AG04450 (cell line): ENCODE results near the gene ZNF432. TPM values are rescaled to one million over a fixed set of nuclear protein-coding genes. Genes with fewer than 3 reads are reported as not detected.
A peak's percentile ranks its signal among the peaks of the same experiment; 100 is the strongest.
"Not testable (repeated sequence)": the region's sequence is repeated elsewhere in the genome, so short reads cannot be mapped to it uniquely, and the experiment has no call there.

Experiments
- CTCF ChIA-PET: fragments of 300-600, 350-600 bp; formaldehyde crosslinking; extraction: SDS; loops from one replicate; lab custom pipeline; 2022; ENCODE audit warnings: antibody characterized with exemption, inconsistent platforms; lab: Charles Lee
- POLR2A ChIA-PET: fragments of 350-600 bp; formaldehyde crosslinking; extraction: SDS; loops from one replicate; lab custom pipeline; 2021; ENCODE audit warnings: antibody characterized with exemption, inconsistent platforms; lab: Yijun Ruan, JAX
- DNase-seq: peaks from one replicate; pipeline ENCODE4 v3.0.0-alpha.2; 2011; ENCODE audit warnings: low read depth, low spot score
- H3K27ac ChIP-seq: one replicate; pipeline ENCODE4 v1.5.1; 2012; ENCODE audit warnings: low read depth, low read length, control low read depth
- H3K27me3 ChIP-seq: one replicate; pipeline ENCODE4 v1.6.0; 2012; ENCODE audit warnings: low read length; ENCODE audit not compliant: control insufficient read depth, insufficient read depth
- H3K4me3 ChIP-seq: 2 replicates; pipeline ENCODE4 v1.5.1; 2011; ENCODE audit warnings: mild to moderate bottlenecking, low read depth, low read length, control low read depth
- H3K9me3 ChIP-seq: 2 replicates; pipeline ENCODE4 v1.5.1; 2012; ENCODE audit warnings: low read length; ENCODE audit not compliant: control insufficient read depth, insufficient read depth
- polyA plus RNA-seq: library from polyadenylated mRNA; depleted of rRNA; stranded (reverse); fragments of >200 nt; gene quantifications from 2 replicates; pipeline ENCODE4 v1.2.3, GENCODE V29; 2011
- TF ChIP-seq, protein P1 (sequence below): IDR thresholded peaks from 2 replicates; pipeline ENCODE4 v1.5.1; 2011; ENCODE audit warnings: low read depth, low read length, control low read depth, inconsistent platforms

Gene ZNF432
- polyA plus RNA-seq, 1 experiment: 6.2 TPM

DNA sequence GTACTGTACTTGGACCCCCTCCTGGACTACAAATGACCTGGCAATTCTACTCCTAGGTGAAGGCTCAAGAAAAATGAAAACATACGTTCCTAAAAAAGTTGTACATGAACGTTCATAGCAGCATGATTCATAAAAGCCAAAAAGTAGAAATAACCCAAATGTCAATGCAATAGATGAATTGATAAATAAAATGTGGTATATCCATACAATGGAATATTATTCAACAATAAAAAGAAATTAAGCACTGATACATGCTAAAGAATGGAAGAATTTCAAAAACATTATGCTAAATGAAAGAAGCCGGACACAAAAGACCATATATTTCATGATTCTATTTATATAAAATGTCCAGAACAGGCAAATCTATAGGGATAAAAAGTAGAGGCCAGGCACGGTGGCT is 9.5 kb downstream of the ZNF432 start:
- DNase-seq: no peak
- H3K4me3 ChIP-seq: no peak overlapping the region
- POLR2A ChIA-PET: no interaction called here
- no peaks in the 10 kb centered on the region for H3K27me3 ChIP-seq
- TF ChIP-seq, protein P1, sequence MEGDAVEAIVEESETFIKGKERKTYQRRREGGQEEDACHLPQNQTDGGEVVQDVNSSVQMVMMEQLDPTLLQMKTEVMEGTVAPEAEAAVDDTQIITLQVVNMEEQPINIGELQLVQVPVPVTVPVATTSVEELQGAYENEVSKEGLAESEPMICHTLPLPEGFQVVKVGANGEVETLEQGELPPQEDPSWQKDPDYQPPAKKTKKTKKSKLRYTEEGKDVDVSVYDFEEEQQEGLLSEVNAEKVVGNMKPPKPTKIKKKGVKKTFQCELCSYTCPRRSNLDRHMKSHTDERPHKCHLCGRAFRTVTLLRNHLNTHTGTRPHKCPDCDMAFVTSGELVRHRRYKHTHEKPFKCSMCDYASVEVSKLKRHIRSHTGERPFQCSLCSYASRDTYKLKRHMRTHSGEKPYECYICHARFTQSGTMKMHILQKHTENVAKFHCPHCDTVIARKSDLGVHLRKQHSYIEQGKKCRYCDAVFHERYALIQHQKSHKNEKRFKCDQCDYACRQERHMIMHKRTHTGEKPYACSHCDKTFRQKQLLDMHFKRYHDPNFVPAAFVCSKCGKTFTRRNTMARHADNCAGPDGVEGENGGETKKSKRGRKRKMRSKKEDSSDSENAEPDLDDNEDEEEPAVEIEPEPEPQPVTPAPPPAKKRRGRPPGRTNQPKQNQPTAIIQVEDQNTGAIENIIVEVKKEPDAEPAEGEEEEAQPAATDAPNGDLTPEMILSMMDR: no peak
- H3K9me3 ChIP-seq: peaks cover 36% of the 10 kb centered on the region
- CTCF ChIA-PET: no interaction called here
- H3K27ac ChIP-seq: no peak overlapping the region

DNA sequence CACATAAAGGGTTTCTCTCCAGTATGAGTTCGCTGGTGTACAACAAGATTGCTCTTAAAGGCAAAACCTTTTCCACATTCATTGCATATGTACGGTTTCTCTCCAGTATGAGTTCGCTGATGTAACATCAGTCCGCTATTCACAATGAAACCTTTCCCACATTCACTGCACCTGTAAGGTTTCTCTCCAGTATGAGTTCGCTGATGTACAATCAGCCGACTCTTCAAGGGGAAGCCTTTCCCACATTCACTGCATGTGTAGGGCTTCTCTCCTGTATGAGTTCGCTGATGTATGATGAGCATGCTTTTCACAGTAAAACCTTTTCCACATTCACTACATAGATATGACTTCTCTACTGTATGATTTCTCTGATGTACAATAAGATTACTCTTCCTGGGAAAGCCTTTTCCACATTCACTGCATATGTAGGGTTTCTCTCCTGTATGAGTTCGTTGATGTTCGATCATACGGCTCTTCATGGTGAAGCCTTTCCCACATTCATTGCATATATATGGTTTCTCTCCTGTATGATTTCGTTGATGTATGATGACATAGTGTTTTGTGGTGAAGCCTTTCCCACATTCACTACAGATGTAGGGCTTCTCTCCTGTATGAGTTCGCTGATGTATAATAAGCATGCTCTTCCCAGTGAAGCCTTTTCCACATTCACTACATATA is 14.4 kb downstream of the ZNF432 start:
- no peak overlapping the region for H3K27ac ChIP-seq
- CTCF ChIA-PET: no interaction called here
- H3K27me3 ChIP-seq: no peaks in the 10 kb centered on the region
- H3K9me3 ChIP-seq: peaks cover 47% of the 10 kb centered on the region
- no peak overlapping the region for H3K4me3 ChIP-seq
- POLR2A ChIA-PET: no interaction called here
- TF ChIP-seq, protein P1: no peak
- DNase-seq: no peak

DNA sequence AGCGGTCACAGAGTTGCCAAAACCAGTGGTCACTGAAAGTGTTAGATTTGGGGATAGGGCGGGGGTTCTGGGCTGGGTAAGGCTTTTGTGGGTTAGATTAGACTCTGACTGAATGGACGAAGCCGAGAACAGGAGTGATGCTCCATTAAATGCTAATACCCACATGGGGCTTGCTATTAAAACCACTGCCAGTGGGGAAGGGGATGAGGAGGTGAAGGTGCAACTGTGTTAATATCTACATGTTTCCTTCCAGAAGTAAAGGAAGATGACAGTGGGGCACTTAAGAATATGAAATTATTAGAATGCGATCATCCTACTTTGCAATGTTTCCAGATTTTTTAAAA is 19.9 kb downstream of the ZNF432 start:
- Histone ChIP-seq H3K4me3 (peak overlapping the region; percentile 96), H3K27ac (peak overlapping the region; percentile 96), H3K27me3 (no peaks in the 10 kb centered on the region), H3K9me3 (peaks cover 25% of the 10 kb centered on the region)
- DNase-seq: no peak
- POLR2A ChIA-PET: interaction anchor here (0.6 to 1.2 kb wide), 5 partner anchors 20 to 673 kb away, joined by 3 to 6 read pairs (median 4); partner anchors contain the start of gene ZNF432
- CTCF ChIA-PET: no interaction called here
- TF ChIP-seq, protein P1: no peak

DNA sequence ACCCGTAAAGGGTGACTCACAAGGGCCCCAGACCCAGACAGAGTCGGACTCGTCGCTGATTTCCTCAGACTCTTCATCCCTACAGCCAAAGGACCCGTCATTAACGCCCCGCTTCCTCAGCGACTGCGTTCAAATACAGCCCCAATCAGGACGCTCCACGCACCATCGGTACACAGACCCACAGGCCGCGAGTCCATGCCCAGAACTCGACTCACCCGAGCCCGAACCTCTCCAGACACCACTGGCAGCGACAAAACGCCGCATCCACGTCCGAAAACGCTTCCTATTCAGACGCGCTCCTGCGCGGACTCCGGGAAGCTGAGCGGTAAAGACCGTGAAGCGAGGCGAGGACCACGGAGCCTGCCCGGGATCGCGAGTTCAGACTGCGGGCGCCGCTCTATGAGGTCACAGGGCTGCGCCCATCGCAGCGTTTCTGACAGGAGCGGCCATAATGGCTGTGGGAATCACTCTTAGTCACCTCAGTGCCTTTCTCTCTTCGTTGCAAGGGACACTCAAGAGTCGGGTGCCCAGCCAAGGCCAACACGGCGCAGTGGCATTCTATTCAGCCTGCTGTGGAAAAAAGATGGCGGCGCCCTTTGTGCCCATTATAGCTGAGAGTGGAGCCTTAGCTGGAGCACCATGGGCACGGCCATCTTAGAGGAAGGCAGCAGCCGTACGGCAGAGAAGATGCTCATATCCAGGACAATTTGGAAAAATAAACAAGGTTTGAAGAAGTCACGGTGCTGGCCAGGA is 20.4 kb downstream of the ZNF432 start, which contains the start of gene ZNF614:
ZNF614 (minus strand) TSS at position 353 of the 753 bp plus-strand sequence. CDS start 2,634 bp downstream, outside the sequence.
- ChIA-PET CTCF (no interaction called here), POLR2A (interaction anchor here (0.6 to 1.2 kb wide), 5 partner anchors 21 to 674 kb away, joined by 3 to 6 read pairs (median 4); partner anchors contain the start of gene ZNF432)
- H3K27ac ChIP-seq: peak within 1 kb of the TSS; percentile 96
- no peak for DNase-seq
- peak within 1 kb of the TSS; percentile 96 for H3K4me3 ChIP-seq
- H3K9me3 ChIP-seq: peaks cover 28% of the 10 kb centered on the region
- TF ChIP-seq, protein P1: no peak
- H3K27me3 ChIP-seq: no peaks in the 10 kb centered on the region

DNA sequence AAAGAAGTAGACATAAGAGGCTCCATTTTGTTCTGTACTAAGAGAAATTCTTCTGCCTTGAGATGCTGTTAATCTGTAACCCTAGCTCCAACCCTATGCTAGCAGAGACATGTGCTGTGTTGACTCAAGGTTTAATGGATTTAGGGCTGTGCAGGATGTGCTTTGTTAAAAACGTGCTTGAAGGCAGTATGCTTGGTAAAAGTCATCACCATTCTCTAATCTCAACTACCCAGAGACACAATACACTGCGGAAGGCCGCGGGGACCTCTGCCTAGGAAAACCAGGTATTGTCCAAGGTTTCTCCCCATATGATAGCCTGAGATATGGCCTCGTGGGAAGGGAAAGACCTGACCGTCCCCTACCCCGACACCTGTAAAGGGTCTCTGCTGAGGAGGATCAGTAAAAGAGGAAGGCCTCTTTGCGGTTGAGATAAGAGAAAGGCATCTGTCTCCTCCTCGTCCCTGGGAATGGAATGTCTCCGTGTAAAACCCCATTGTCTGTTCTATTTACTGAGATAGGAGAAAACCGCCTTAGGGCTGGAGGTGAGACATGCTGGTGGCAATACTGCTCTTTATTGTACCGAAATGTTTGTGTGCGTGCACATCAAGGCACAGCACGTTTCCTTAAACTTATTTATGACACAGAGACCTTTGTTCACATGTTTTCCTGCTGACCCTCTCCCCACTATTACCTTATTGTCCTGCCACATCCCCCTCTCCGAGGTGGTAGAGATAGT is 22.2 kb downstream of the ZNF432 start:
- POLR2A ChIA-PET, H3K27me3 ChIP-seq, H3K27ac ChIP-seq, DNase-seq, H3K4me3 ChIP-seq, CTCF ChIA-PET: not testable (repeated sequence)
- peaks cover 27% of the 10 kb centered on the region for H3K9me3 ChIP-seq

DNA sequence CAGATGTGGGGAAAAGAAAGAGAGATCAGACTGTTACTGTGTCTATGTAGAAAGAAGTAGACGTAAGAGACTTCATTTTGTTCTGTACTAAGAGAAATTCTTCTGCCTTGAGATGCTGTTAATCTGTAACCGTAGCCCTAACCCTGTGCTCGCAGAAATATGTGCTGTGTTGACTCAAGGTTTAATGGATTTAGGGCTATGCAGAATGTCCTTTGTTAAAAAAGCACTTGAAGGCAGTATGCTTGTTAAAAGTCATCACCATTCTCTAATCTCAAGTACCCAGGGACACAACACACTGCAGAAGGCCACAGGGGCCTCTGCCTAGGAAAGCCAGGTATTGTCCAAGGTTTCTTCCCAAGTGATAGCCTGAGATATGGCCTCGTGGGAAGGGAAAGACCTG is 24.2 kb downstream of the ZNF432 start:
- not testable (repeated sequence) for H3K4me3 ChIP-seq

More for the DNA sequence above, 24.2 kb downstream of the ZNF432 start:
- H3K27ac ChIP-seq, H3K27me3 ChIP-seq, CTCF ChIA-PET, POLR2A ChIA-PET, DNase-seq: not testable (repeated sequence)
- H3K9me3 ChIP-seq: peaks cover 30% of the 10 kb centered on the region
